ENCODE measurements around the gene NEK7. TPM values are rescaled to one million over a fixed set of nuclear protein-coding genes. Genes with fewer than 3 reads are reported as not detected.
A peak's percentile ranks its signal among the peaks of the same experiment; 100 is the strongest.

The NEK7 gene
- total and polyA plus RNA-seq, 2 experiments from 2014 or later: 700 to 1,186 TPM

- no peak overlapping the region for H3K9ac ChIP-seq
- no peaks in the 10 kb centered on the region for H3K27me3 ChIP-seq (replicated peaks; ENCODE audit: insufficient read depth)
- no peaks in the 10 kb centered on the region for H3K9me3 ChIP-seq (ENCODE audit: low read depth)
- no peak overlapping the region for H2AFZ ChIP-seq
- H3K27ac ChIP-seq: no peak overlapping the region
- no peak overlapping the region for H3K4me3 ChIP-seq
- H3K79me2 ChIP-seq (ENCODE audit: insufficient read depth): peaks cover 100% of the 10 kb centered on the region
- peaks cover 90% of the 10 kb centered on the region for H3F3A ChIP-seq (ENCODE audit: insufficient read depth)
- H4K20me1 ChIP-seq (ENCODE audit: insufficient read depth): peaks cover 80% of the 10 kb centered on the region
- H3K4me1 ChIP-seq (ENCODE audit: insufficient read depth): peaks cover 82% of the 10 kb centered on the region
- H3K4me2 ChIP-seq (ENCODE audit: unreplicated experiment): no peak overlapping the region
- peaks cover 3% of the 10 kb centered on the region; the same call in 1 of the 2 replicates for H3K36me3 ChIP-seq (ENCODE audit: low read depth)
- in situ Hi-C loops (cut with MboI): no loop called here
- H3K9me2 ChIP-seq (ENCODE audit: insufficient read depth): no peaks in the 10 kb centered on the region
- WGBS, 2 experiments (ENCODE audit: low coverage in 1 of 2, low lambda C conversion rate in 2 of 2, missing lambda C conversion rate in 2 of 2): 63 to 79% methylated on average over 3 of the region's 3 CpGs
- DNase-seq: no peak
- TF ChIP-seq EZH2 (IDR thresholded peaks at IDR 0.05; ENCODE audit: insufficient read depth, poor library complexity, severe bottlenecking) (no peak), EZH2phosphoT487 (IDR thresholded peaks at IDR 0.05; ENCODE audit: insufficient read depth, low read depth) (no peak)
Measured at GRCh38 chr1:198183605-198184004, 26.8 kb downstream of the NEK7 start.

- 94 to 96% methylated on average over 4 of the region's 4 CpGs for WGBS, 2 experiments (ENCODE audit: low coverage in 1 of 2, low lambda C conversion rate in 2 of 2, missing lambda C conversion rate in 2 of 2)
- in situ Hi-C loops (cut with MboI): no loop called here
- peaks cover 81% of the 10 kb centered on the region for H4K20me1 ChIP-seq (ENCODE audit: insufficient read depth)
- H3K9me2 ChIP-seq (ENCODE audit: insufficient read depth): no peaks in the 10 kb centered on the region
- no peak overlapping the region for H3K27ac ChIP-seq
- no peak overlapping the region for H3K4me3 ChIP-seq
- H3K9ac ChIP-seq: no peak overlapping the region
- peaks cover 3% of the 10 kb centered on the region; the same call in 1 of the 2 replicates for H3K36me3 ChIP-seq (ENCODE audit: low read depth)
- TF ChIP-seq EZH2 (IDR thresholded peaks at IDR 0.05; ENCODE audit: insufficient read depth, poor library complexity, severe bottlenecking) (no peak), EZH2phosphoT487 (IDR thresholded peaks at IDR 0.05; ENCODE audit: insufficient read depth, low read depth) (no peak)
- no peak for DNase-seq
- H3F3A ChIP-seq (ENCODE audit: insufficient read depth): peaks cover 93% of the 10 kb centered on the region
- H3K79me2 ChIP-seq (ENCODE audit: insufficient read depth): peaks cover 100% of the 10 kb centered on the region
- H3K27me3 ChIP-seq (replicated peaks; ENCODE audit: insufficient read depth): no peaks in the 10 kb centered on the region
- no peak overlapping the region for H3K4me2 ChIP-seq (ENCODE audit: unreplicated experiment)
- H2AFZ ChIP-seq: no peak overlapping the region
- no peaks in the 10 kb centered on the region for H3K9me3 ChIP-seq (ENCODE audit: low read depth)
- H3K4me1 ChIP-seq (ENCODE audit: insufficient read depth): peaks cover 82% of the 10 kb centered on the region
Measured at GRCh38 chr1:198184516-198184915, 27.7 kb downstream of the NEK7 start.

- Histone ChIP-seq H3K4me2 (ENCODE audit: unreplicated experiment) (peak overlapping the region; percentile 5), H2AFZ (no peak overlapping the region), H3K9ac (no peak overlapping the region), H3K27ac (no peak overlapping the region), H3K4me1 (ENCODE audit: insufficient read depth) (peaks cover 82% of the 10 kb centered on the region), H4K20me1 (ENCODE audit: insufficient read depth) (peaks cover 81% of the 10 kb centered on the region), H3K27me3 (replicated peaks; ENCODE audit: insufficient read depth) (no peaks in the 10 kb centered on the region), H3K9me2 (ENCODE audit: insufficient read depth) (no peaks in the 10 kb centered on the region), H3K79me2 (ENCODE audit: insufficient read depth) (peaks cover 100% of the 10 kb centered on the region), H3K9me3 (ENCODE audit: low read depth) (no peaks in the 10 kb centered on the region), H3K4me3 (no peak overlapping the region), H3K36me3 (ENCODE audit: low read depth) (peaks cover 3% of the 10 kb centered on the region; the same call in 1 of the 2 replicates), H3F3A (ENCODE audit: insufficient read depth) (peaks cover 92% of the 10 kb centered on the region)
- in situ Hi-C loops (cut with MboI): no loop called here
- DNase-seq: no peak
- TF ChIP-seq EZH2phosphoT487 (IDR thresholded peaks at IDR 0.05; ENCODE audit: insufficient read depth, low read depth) (no peak), EZH2 (IDR thresholded peaks at IDR 0.05; ENCODE audit: insufficient read depth, poor library complexity, severe bottlenecking) (no peak)
- 80 to 88% methylated on average over 3 of the region's 3 CpGs for WGBS, 2 experiments (ENCODE audit: low coverage in 1 of 2, low lambda C conversion rate in 2 of 2, missing lambda C conversion rate in 2 of 2)
Measured at GRCh38 chr1:198185146-198185545, 28.3 kb downstream of the NEK7 start.

GRCh38 chr1:198185759-198186158, 29.0 kb downstream of the NEK7 start:
- TF ChIP-seq EZH2 (IDR thresholded peaks at IDR 0.05; ENCODE audit: insufficient read depth, poor library complexity, severe bottlenecking): no peak
- no peak for TF ChIP-seq EZH2phosphoT487 (IDR thresholded peaks at IDR 0.05; ENCODE audit: insufficient read depth, low read depth)
- peak overlapping the region; percentile 15 for H3K27ac ChIP-seq
- WGBS, 2 experiments (ENCODE audit: low coverage in 1 of 2, low lambda C conversion rate in 2 of 2, missing lambda C conversion rate in 2 of 2): 54% methylated on average over 2 of the region's 2 CpGs
- peak overlapping the region; percentile 5 for H3K4me2 ChIP-seq (ENCODE audit: unreplicated experiment)
- no peaks in the 10 kb centered on the region for H3K27me3 ChIP-seq (replicated peaks; ENCODE audit: insufficient read depth)
- no peaks in the 10 kb centered on the region for H3K9me2 ChIP-seq (ENCODE audit: insufficient read depth)
- peaks cover 100% of the 10 kb centered on the region for H3K79me2 ChIP-seq (ENCODE audit: insufficient read depth)
- peaks cover 82% of the 10 kb centered on the region for H3K4me1 ChIP-seq (ENCODE audit: insufficient read depth)
- H3K9me3 ChIP-seq (ENCODE audit: low read depth): no peaks in the 10 kb centered on the region
- no peak for DNase-seq
- peaks cover 92% of the 10 kb centered on the region for H3F3A ChIP-seq (ENCODE audit: insufficient read depth)
- H3K36me3 ChIP-seq (ENCODE audit: low read depth): peaks cover 3% of the 10 kb centered on the region; the same call in 1 of the 2 replicates
- peaks cover 80% of the 10 kb centered on the region for H4K20me1 ChIP-seq (ENCODE audit: insufficient read depth)
- in situ Hi-C loops (cut with MboI): no loop called here
- no peak overlapping the region for H2AFZ ChIP-seq
- no peak overlapping the region for H3K4me3 ChIP-seq
- no peak overlapping the region for H3K9ac ChIP-seq

Measured in GM23248 (cell line).